Osteoblast (primary cell): Measurements from ENCODE around the gene IGF2. TPM values are rescaled to one million over a fixed set of nuclear protein-coding genes. Genes with fewer than 3 reads are reported as not detected.

Experiments used
- DNase-seq: peaks from one replicate; pipeline ENCODE4 v3.0.0; 2011; ENCODE audit warnings: low spot score, mixed read lengths; ENCODE audit not compliant: insufficient read length; ENCODE audit errors: missing footprints
- H2AFZ ChIP-seq: 2 replicates; pipeline ENCODE4 v1.6.0; 2011; ENCODE audit warnings: mild to moderate bottlenecking, low read length
- H3K27ac ChIP-seq: 2 replicates; pipeline ENCODE4 v1.5.1; 2011; ENCODE audit warnings: mild to moderate bottlenecking, low read depth, low read length, moderate library complexity
- H3K27me3 ChIP-seq: 2 replicates; pipeline ENCODE4 v1.6.0; 2012; ENCODE audit warnings: mild to moderate bottlenecking, control low read depth, inconsistent platforms, low read length, moderate library complexity; ENCODE audit not compliant: insufficient read depth
- H3K36me3 ChIP-seq: 2 replicates; pipeline ENCODE4 v1.5.1; 2011; ENCODE audit warnings: mild to moderate bottlenecking, low read length, control low read depth, moderate library complexity; ENCODE audit not compliant: insufficient read depth
- H3K4me1 ChIP-seq: 2 replicates; pipeline ENCODE4 v1.5.1; 2011; ENCODE audit warnings: mild to moderate bottlenecking, low read length, control low read depth, moderate library complexity; ENCODE audit not compliant: insufficient read depth
- H3K4me2 ChIP-seq: 2 replicates; pipeline ENCODE4 v1.6.0; 2011; ENCODE audit warnings: mild to moderate bottlenecking, low read length; ENCODE audit not compliant: insufficient read depth
- H3K4me3 ChIP-seq: fragments of 200-600 bp; sonication (generic); 3 replicates; pipeline ENCODE4 v1.5.1; 2012; ENCODE audit warnings: mild to moderate bottlenecking, low read length, inconsistent platforms; ENCODE audit not compliant: insufficient read depth
- H3K79me2 ChIP-seq: 2 replicates; pipeline ENCODE4 v1.6.0; 2012; ENCODE audit warnings: mild to moderate bottlenecking, low read length, control low read depth, inconsistent platforms; ENCODE audit not compliant: insufficient read depth
- H3K9me3 ChIP-seq: 2 replicates; pipeline ENCODE4 v1.5.1; 2011; ENCODE audit warnings: low read depth, low read length, control low read depth
- H4K20me1 ChIP-seq: 2 replicates; pipeline ENCODE4 v1.6.0; 2012; ENCODE audit warnings: mild to moderate bottlenecking, low read length, control low read depth; ENCODE audit not compliant: insufficient read depth
- CTCF ChIP-seq: IDR thresholded peaks from 2 replicates; pipeline ENCODE4 v1.5.1; 2011; ENCODE audit warnings: mild to moderate bottlenecking, low read depth, low read length, moderate library complexity; ENCODE audit errors: extremely low read depth
- total RNA-seq: library from RNA; depleted of rRNA; stranded (reverse); fragments of >200 nt; gene quantifications from 2 replicates; pipeline ENCODE4 v1.2.3, GENCODE V29; 2012

The IGF2 gene
- total RNA-seq, 1 donor = 68.8 TPM

- peaks cover 5% of the 10 kb centered on the region for H3K27me3 ChIP-seq
- H3K27ac ChIP-seq = no peak overlapping the region
- no peaks in the 10 kb centered on the region for H3K9me3 ChIP-seq
- no peaks in the 10 kb centered on the region for H4K20me1 ChIP-seq
- H3K4me2 ChIP-seq = no peak overlapping the region
- no peak for DNase-seq
- H3K79me2 ChIP-seq = no peaks in the 10 kb centered on the region
- no peaks in the 10 kb centered on the region for H3K4me1 ChIP-seq
- no peak overlapping the region for H2AFZ ChIP-seq
- TF ChIP-seq CTCF = no peak
- no peaks in the 10 kb centered on the region for H3K36me3 ChIP-seq
- H3K4me3 ChIP-seq = no peak overlapping the region
These were observed 33.7 kb downstream of the IGF2 start for GRCh38 chr11:2105511-2105910.

- TF ChIP-seq CTCF = no peak
- Histone ChIP-seq H3K4me2 (no peak overlapping the region), H3K9me3 (no peaks in the 10 kb centered on the region), H3K27me3 (peaks cover under 1% of the 10 kb centered on the region), H2AFZ (no peak overlapping the region), H3K79me2 (no peaks in the 10 kb centered on the region), H3K36me3 (no peaks in the 10 kb centered on the region), H3K4me3 (no peak overlapping the region), H4K20me1 (no peaks in the 10 kb centered on the region), H3K4me1 (no peaks in the 10 kb centered on the region), H3K27ac (no peak overlapping the region)
- peak; percentile 54 for DNase-seq
These were observed 34.4 kb downstream of the IGF2 start for GRCh38 chr11:2104524-2105440.

DNA sequence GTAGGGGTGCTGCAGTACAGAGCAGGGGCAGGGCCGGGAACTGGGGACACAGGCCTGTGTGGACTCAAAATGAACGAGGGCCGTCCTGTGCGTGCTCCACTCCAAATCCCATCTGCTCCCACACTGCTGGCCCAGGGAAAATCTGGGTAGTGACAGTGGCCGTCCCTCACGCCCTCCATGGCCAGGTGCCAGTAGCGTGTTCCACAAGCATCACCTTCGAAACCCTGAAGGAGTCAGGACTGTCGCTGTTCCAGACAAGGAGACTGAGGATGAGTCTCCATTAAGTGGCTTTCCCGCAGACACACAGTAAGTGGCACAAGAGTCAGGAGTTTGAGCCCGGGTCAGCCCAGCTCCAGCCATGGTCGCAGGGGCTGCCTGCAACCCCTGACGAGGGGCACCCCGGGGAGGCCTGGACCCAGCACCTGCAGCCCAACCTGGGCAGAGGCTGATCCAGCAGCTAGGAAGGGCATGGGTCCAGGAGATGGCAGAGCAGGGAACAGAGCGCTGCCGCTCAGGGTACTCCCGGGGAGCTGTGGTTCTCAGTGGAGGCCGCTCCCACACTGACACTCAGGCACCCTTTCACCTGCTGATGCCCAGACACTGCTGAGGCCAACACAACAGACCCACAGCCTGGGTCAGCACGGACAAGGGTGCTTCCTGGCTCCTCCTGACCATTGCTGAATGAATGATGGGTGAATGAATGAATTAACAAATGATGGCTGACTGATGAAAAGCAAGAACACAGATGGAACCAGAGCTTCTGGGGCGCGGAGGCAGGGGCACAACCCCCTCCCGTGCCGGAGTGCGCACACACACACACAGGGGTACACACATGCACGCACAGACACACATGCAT, 35.3 kb downstream of the IGF2 start:
- no peaks in the 10 kb centered on the region for H3K79me2 ChIP-seq
- no peak overlapping the region for H3K4me3 ChIP-seq
- H3K36me3 ChIP-seq = no peaks in the 10 kb centered on the region
- H3K27me3 ChIP-seq = no peaks in the 10 kb centered on the region
- no peak overlapping the region for H2AFZ ChIP-seq
- no peak overlapping the region for H3K4me2 ChIP-seq
- no peak for TF ChIP-seq CTCF
- H3K9me3 ChIP-seq = no peaks in the 10 kb centered on the region
- no peaks in the 10 kb centered on the region for H4K20me1 ChIP-seq
- H3K27ac ChIP-seq = no peak overlapping the region
- peak; percentile 61 for DNase-seq
- no peaks in the 10 kb centered on the region for H3K4me1 ChIP-seq

GRCh38 chr11:2102883-2103213, 36.3 kb downstream of the IGF2 start:
- Histone ChIP-seq H3K9me3 (no peaks in the 10 kb centered on the region), H4K20me1 (no peaks in the 10 kb centered on the region), H3K27ac (no peak overlapping the region), H3K79me2 (no peaks in the 10 kb centered on the region), H3K27me3 (no peaks in the 10 kb centered on the region), H3K4me1 (peaks cover 5% of the 10 kb centered on the region), H3K36me3 (no peaks in the 10 kb centered on the region), H3K4me3 (no peak overlapping the region), H3K4me2 (no peak overlapping the region), H2AFZ (no peak overlapping the region)
- DNase-seq = peak; percentile 31
- TF ChIP-seq CTCF = no peak
